AG04450 (cell line): ENCODE measurements around the gene RPL12. TPM values are rescaled to one million over a fixed set of nuclear protein-coding genes. Genes with fewer than 3 reads are reported as not detected.

Source experiments
- CTCF ChIA-PET: fragments of 300-600, 350-600 bp; formaldehyde crosslinking; extraction: SDS; loops from one replicate; lab custom pipeline; 2022; ENCODE audit warnings: antibody characterized with exemption, inconsistent platforms; lab: Charles Lee
- POLR2A ChIA-PET: fragments of 350-600 bp; formaldehyde crosslinking; extraction: SDS; loops from one replicate; lab custom pipeline; 2021; ENCODE audit warnings: antibody characterized with exemption, inconsistent platforms; lab: Yijun Ruan, JAX
- DNase-seq: peaks from one replicate; pipeline ENCODE4 v3.0.0-alpha.2; 2011; ENCODE audit warnings: low read depth, low spot score
- H3K27ac ChIP-seq: one replicate; pipeline ENCODE4 v1.5.1; 2012; ENCODE audit warnings: low read depth, low read length, control low read depth
- H3K27me3 ChIP-seq: one replicate; pipeline ENCODE4 v1.6.0; 2012; ENCODE audit warnings: low read length; ENCODE audit not compliant: control insufficient read depth, insufficient read depth
- H3K4me3 ChIP-seq: 2 replicates; pipeline ENCODE4 v1.5.1; 2011; ENCODE audit warnings: mild to moderate bottlenecking, low read depth, low read length, control low read depth
- H3K9me3 ChIP-seq: 2 replicates; pipeline ENCODE4 v1.5.1; 2012; ENCODE audit warnings: low read length; ENCODE audit not compliant: control insufficient read depth, insufficient read depth
- polyA plus RNA-seq: library from polyadenylated mRNA; depleted of rRNA; stranded (reverse); fragments of >200 nt; gene quantifications from 2 replicates; pipeline ENCODE4 v1.2.3, GENCODE V29; 2011
- TF ChIP-seq, protein P1 (sequence below): IDR thresholded peaks from 2 replicates; pipeline ENCODE4 v1.5.1; 2011; ENCODE audit warnings: low read depth, low read length, control low read depth, inconsistent platforms

Gene RPL12
- polyA plus RNA-seq, 1 experiment: 2,379 TPM

DNA sequence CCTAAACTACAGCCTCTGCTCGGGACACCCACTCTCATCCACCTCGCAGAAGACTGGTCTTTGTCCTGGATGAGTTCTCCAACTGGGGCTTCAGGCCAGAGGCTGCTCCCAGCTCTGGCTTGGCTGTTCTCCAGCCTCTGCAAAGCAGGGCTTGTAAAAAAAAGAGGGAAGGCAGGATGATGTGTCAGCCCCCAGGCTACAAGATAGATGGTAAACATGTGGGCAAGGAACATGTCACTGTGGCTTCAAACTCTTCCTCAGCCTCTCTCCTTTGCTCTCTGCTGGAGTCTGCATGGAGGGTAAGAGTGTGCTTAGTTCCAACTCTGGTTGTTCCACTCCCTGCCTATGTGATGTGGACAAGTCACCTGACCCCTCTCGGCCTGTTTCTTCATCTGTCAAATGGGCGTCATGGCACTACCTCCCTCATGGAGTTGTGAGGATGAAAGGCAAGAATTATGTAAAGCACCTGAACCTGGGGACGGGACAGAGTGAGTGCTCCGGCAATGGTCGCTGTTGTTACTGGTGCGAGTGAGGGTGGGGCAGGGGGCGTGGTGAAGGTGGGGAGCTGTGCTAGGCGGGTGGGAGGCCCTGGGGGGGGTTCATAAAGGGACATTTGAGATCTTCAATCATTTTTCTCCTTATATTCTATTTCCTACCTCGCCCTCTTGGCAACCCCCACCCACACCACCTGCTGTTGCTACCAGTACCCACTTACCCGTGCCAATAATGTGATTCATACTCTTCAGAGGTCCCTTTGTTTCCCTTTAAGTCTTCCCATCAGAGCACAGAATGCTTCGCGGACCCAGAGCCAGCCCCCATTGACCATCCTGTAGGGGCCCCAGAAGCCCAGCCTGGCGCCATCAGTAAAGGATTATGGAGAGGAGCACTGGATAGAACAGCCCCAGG is 33.8 kb downstream of the RPL12 start:
- Histone ChIP-seq H3K4me3 (no peak overlapping the region), H3K27me3 (no peaks in the 10 kb centered on the region), H3K27ac (no peak overlapping the region), H3K9me3 (peaks cover 12% of the 10 kb centered on the region; the same call in 1 of the 2 replicates)
- TF ChIP-seq, protein P1, sequence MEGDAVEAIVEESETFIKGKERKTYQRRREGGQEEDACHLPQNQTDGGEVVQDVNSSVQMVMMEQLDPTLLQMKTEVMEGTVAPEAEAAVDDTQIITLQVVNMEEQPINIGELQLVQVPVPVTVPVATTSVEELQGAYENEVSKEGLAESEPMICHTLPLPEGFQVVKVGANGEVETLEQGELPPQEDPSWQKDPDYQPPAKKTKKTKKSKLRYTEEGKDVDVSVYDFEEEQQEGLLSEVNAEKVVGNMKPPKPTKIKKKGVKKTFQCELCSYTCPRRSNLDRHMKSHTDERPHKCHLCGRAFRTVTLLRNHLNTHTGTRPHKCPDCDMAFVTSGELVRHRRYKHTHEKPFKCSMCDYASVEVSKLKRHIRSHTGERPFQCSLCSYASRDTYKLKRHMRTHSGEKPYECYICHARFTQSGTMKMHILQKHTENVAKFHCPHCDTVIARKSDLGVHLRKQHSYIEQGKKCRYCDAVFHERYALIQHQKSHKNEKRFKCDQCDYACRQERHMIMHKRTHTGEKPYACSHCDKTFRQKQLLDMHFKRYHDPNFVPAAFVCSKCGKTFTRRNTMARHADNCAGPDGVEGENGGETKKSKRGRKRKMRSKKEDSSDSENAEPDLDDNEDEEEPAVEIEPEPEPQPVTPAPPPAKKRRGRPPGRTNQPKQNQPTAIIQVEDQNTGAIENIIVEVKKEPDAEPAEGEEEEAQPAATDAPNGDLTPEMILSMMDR: no peak
- CTCF ChIA-PET: interaction anchor here (0.7 kb wide), 1 partner anchor 136 kb away, joined by 3 read pairs; no protein-coding TSS in a partner anchor
- POLR2A ChIA-PET: interaction anchor here (0.7 to 1.5 kb wide), 2 partner anchors 21 to 33 kb away, joined by 3 read pairs; partner anchors contain the start of genes RPL12 and SLC2A8
- DNase-seq: no peak

- TF ChIP-seq, protein P1: no peak
- POLR2A ChIA-PET: interaction anchor here (0.6 to 1.5 kb wide), 3 partner anchors 19 to 191 kb away, joined by 3 read pairs; partner anchors contain the start of genes LRSAM1, RPL12 and SLC2A8
- Histone ChIP-seq H3K4me3 (no peak overlapping the region), H3K27ac (no peak overlapping the region), H3K9me3 (peaks cover 12% of the 10 kb centered on the region; the same call in 1 of the 2 replicates), H3K27me3 (no peaks in the 10 kb centered on the region)
- no peak for DNase-seq
- CTCF ChIA-PET: no interaction called here
Observed at GRCh38 chr9:127415657-127416056, 35.5 kb downstream of the RPL12 start.

DNA sequence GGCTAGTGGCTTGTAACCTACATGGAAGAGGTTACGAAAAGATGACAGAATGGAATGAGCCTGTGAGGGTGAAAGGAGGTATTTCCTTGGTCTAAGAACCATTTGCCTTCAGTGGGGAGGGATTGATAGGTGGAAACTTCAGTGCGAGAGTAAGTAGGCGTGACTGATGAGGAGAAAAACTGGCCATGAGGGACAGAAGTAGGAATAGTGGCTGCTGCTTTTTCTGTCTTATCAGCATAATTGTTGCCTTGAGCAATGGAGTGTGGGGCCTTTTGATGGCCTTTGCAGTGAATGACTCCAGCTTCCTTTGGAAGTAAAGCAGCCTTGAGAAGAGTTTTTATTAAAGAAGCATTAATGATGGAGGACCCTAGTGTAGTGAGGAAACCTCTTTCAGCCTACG is 36.1 kb downstream of the RPL12 start:
- TF ChIP-seq, protein P1: no peak
- Histone ChIP-seq H3K9me3 (peaks cover 12% of the 10 kb centered on the region; the same call in 1 of the 2 replicates), H3K27ac (no peak overlapping the region), H3K27me3 (no peaks in the 10 kb centered on the region), H3K4me3 (no peak overlapping the region)
- CTCF ChIA-PET: interaction anchor here (0.5 kb wide), 1 partner anchor 22 kb away, joined by 3 read pairs; no protein-coding TSS in a partner anchor
- POLR2A ChIA-PET: interaction anchor here (0.6 to 0.9 kb wide), 2 partner anchors 36 to 191 kb away, joined by 3 read pairs; partner anchors contain the start of genes LRSAM1 and RPL12
- DNase-seq: no peak

DNA sequence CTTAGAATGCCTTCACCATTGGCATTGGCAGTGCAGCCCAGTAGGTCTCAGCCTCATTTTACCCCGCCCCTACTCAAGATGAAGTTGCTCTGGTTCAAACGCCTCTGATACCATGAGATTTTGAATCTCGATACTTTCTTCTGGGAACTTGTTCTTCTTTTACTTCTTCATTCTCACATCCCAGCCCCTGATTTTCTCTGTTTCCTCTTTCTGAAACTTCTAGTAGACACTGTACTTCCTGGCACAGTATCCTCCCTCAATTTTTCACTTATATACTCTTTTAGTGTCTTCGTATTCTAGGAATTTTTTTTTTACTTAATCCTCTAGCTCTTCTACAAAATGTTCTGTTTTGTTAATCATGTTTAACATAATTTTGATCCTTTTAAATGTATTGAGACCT is 40.1 kb downstream of the RPL12 start:
- POLR2A ChIA-PET: no interaction called here
- TF ChIP-seq, protein P1: no peak
- CTCF ChIA-PET: no interaction called here
- no peaks in the 10 kb centered on the region for H3K9me3 ChIP-seq
- no peak for DNase-seq
- no peaks in the 10 kb centered on the region for H3K27me3 ChIP-seq
- H3K4me3 ChIP-seq: no peak overlapping the region
- H3K27ac ChIP-seq: no peak overlapping the region
